HuH-7 (cell line): Measurements from ENCODE around the gene REXO4.
"Not testable (repeated sequence)": the region's sequence is repeated elsewhere in the genome, so short reads cannot be mapped to it uniquely, and the experiment has no call there.

Experiments
- DNase-seq: peaks from one replicate; pipeline ENCODE4 v3.0.0; 2011; ENCODE audit warnings: low spot score

The REXO4 gene

GRCh38 chr9:133420392-133420827 lies 2.6 kb upstream of the REXO4 start:
- no peak for DNase-seq

GRCh38 chr9:133419005-133419404 lies 1.2 kb upstream of the REXO4 start:
- DNase-seq, result no peak

- DNase-seq, result no peak
Observed at GRCh38 chr9:133415170-133415569, 2.6 kb downstream of the REXO4 start.

- no peak for DNase-seq
Observed at GRCh38 chr9:133408042-133408441, 9.8 kb downstream of the REXO4 start.

GRCh38 chr9:133406480-133407307 lies 11.1 kb downstream of the REXO4 start:
- peak; percentile 93 for DNase-seq

- no peak for DNase-seq
Observed at GRCh38 chr9:133405508-133406438, 12.0 kb downstream of the REXO4 start.

GRCh38 chr9:133404454-133405002 lies 13.3 kb downstream of the REXO4 start:
- no peak for DNase-seq

- DNase-seq, result peak; percentile 74
Observed at GRCh38 chr9:133403766-133404453, 13.9 kb downstream of the REXO4 start.

GRCh38 chr9:133402689-133403088 lies 15.1 kb downstream of the REXO4 start:
- DNase-seq, result no peak

GRCh38 chr9:133401588-133401987 lies 16.2 kb downstream of the REXO4 start:
- no peak for DNase-seq

- no peak for DNase-seq
Observed at GRCh38 chr9:133400292-133400691, 17.5 kb downstream of the REXO4 start.

GRCh38 chr9:133397895-133398294 lies 19.9 kb downstream of the REXO4 start:
- no peak for DNase-seq

GRCh38 chr9:133397370-133397769 lies 20.4 kb downstream of the REXO4 start:
- no peak for DNase-seq

GRCh38 chr9:133396952-133397351 lies 20.9 kb downstream of the REXO4 start:
- DNase-seq, result peak; percentile 57

GRCh38 chr9:133394687-133395271 lies 23.0 kb downstream of the REXO4 start:
- no peak for DNase-seq

- no peak for DNase-seq
Observed at GRCh38 chr9:133393399-133393798, 24.4 kb downstream of the REXO4 start.

GRCh38 chr9:133392308-133392707 lies 25.5 kb downstream of the REXO4 start:
- DNase-seq, result not testable (repeated sequence)

GRCh38 chr9:133391449-133391848 lies 26.4 kb downstream of the REXO4 start:
- DNase-seq, result not testable (repeated sequence)

- no peak for DNase-seq
Observed at GRCh38 chr9:133390713-133391112, 27.1 kb downstream of the REXO4 start.

GRCh38 chr9:133389562-133389961 lies 28.2 kb downstream of the REXO4 start:
- no peak for DNase-seq

GRCh38 chr9:133389025-133389557 lies 28.7 kb downstream of the REXO4 start:
- DNase-seq, result no peak
